H1 (cell line): Measurements from ENCODE around the gene GCK. TPM values are rescaled to one million over a fixed set of nuclear protein-coding genes. Genes with fewer than 3 reads are reported as not detected.

Experiments
- CTCF ChIA-PET: fragments of 300-600 bp; sonication (Branson Sonifier 250); formaldehyde crosslinking; loops from one replicate; lab custom pipeline; 2021; ENCODE audit not compliant: partially characterized antibody; lab: Charles Lee
- POLR2A ChIA-PET: fragments of 300-600 bp; sonication (Branson Sonifier 250); formaldehyde crosslinking; loops from one replicate; lab custom pipeline; 2021; ENCODE audit warnings: inconsistent platforms; ENCODE audit not compliant: partially characterized antibody; lab: Charles Lee
- DNase-seq, 2 experiments: peaks; one replicate each; pipeline versions ENCODE4 v3.0.0 to v3.0.0-alpha.2; 2010 to 2022; ENCODE audit warnings: low spot score in 2 of 2, low read depth in 1 of 2, mixed read lengths in 1 of 2
- FAIRE-seq: peaks from 2 replicates; lab custom pipeline; 2011; peaks lifted over from hg19 to GRCh38; lab: Jason Lieb, UNC
- H2AFZ ChIP-seq: 2 replicates; pipeline ENCODE4 v1.8.1; 2012; ENCODE audit warnings: low read length, inconsistent platforms
- H2AK5ac ChIP-seq: 2 replicates; pipeline ENCODE4 v1.6.1; 2013; ENCODE audit warnings: low read depth, low read length
- H2BK120ac ChIP-seq: replicated peaks from 2 replicates; pipeline ENCODE3; 2013; ENCODE audit warnings: low read depth, low read length, inconsistent platforms
- H2BK12ac ChIP-seq: 2 replicates; pipeline ENCODE4 v1.6.1; 2013; ENCODE audit warnings: low read depth, low read length
- H2BK15ac ChIP-seq: 2 replicates; pipeline ENCODE4 v1.6.1; 2013; ENCODE audit warnings: low read length
- H2BK20ac ChIP-seq: 2 replicates; pipeline ENCODE4 v1.6.1; 2013; ENCODE audit warnings: low read length
- H2BK5ac ChIP-seq: 2 replicates; pipeline ENCODE4 v1.6.1; 2013; ENCODE audit warnings: low read depth, low read length
- H3K14ac ChIP-seq: 2 replicates; pipeline ENCODE4 v1.6.1; 2013; ENCODE audit warnings: inconsistent platforms; ENCODE audit not compliant: insufficient read length
- H3K18ac ChIP-seq: 2 replicates; pipeline ENCODE4 v1.6.1; 2013; ENCODE audit warnings: low read length; ENCODE audit errors: extremely low read depth
- H3K23ac ChIP-seq: 2 replicates; pipeline ENCODE4 v1.6.1; 2013; ENCODE audit warnings: inconsistent platforms; ENCODE audit not compliant: insufficient read length
- H3K23me2 ChIP-seq: 2 replicates; pipeline ENCODE4 v1.6.1; 2013; ENCODE audit warnings: low read depth, low read length
- H3K27ac ChIP-seq: 2 replicates; pipeline ENCODE4 v1.6.1; 2011; ENCODE audit warnings: low read depth, low read length, inconsistent platforms
- H3K27me3 ChIP-seq, 4 experiments: replicated peaks in 1 of 4; 1 replicate in 1 of 4; 2 replicates in 3 of 4; pipeline versions ENCODE4 v1.6.1 to v1.8.1; 2011 to 2013; ENCODE audit warnings: low read length in 3 of 4, mild to moderate bottlenecking in 3 of 4, inconsistent platforms in 2 of 4, mixed read lengths in 2 of 4, moderate library complexity in 1 of 4; ENCODE audit not compliant: control insufficient read depth in 3 of 4, insufficient read depth in 3 of 4; ENCODE audit errors: extremely low read depth in 1 of 4
- H3K36me3 ChIP-seq, 4 experiments: 2 replicates each; pipeline versions ENCODE4 v1.6.1 to v1.8.1; 2011 to 2013; ENCODE audit warnings: mild to moderate bottlenecking in 4 of 4, low read length in 3 of 4, moderate library complexity in 2 of 4, control low read depth in 1 of 4, inconsistent platforms in 1 of 4; ENCODE audit not compliant: insufficient read depth in 4 of 4, control insufficient read depth in 2 of 4
- H3K4ac ChIP-seq: replicated peaks from 2 replicates; pipeline ENCODE3; 2013; ENCODE audit warnings: low read length, low read depth, mixed read lengths, inconsistent platforms; ENCODE audit not compliant: insufficient read length
- H3K4me1 ChIP-seq, 4 experiments: replicated peaks in 1 of 4; 1 replicate in 1 of 4; 2 replicates in 3 of 4; pipeline versions ENCODE4 v1.6.1 to v1.8.1; 2011 to 2013; ENCODE audit warnings: low read length in 3 of 4, inconsistent platforms in 2 of 4, mixed read lengths in 1 of 4; ENCODE audit not compliant: insufficient read depth in 4 of 4, control insufficient read depth in 3 of 4
- H3K4me2 ChIP-seq, 2 experiments: 2 replicates each; pipeline versions ENCODE4 v1.6.1 to v1.8.1; 2011 to 2013; ENCODE audit warnings: low read depth in 2 of 2, low read length in 2 of 2, control low read depth in 1 of 2, inconsistent platforms in 1 of 2, mild to moderate bottlenecking in 1 of 2; ENCODE audit not compliant: insufficient read depth in 1 of 2
- H3K4me3 ChIP-seq, 4 experiments: fragments of 200-600, 300-600 bp in 1 of 4; sonication (generic), shearing (Covaris generic), sonication (Bioruptor Twin) in 1 of 4; 2 replicates each; pipeline versions ENCODE4 v1.5.1 to v1.8.1; 2011 to 2016; ENCODE audit warnings: low read length in 4 of 4, low read depth in 3 of 4, control low read depth in 2 of 4, inconsistent platforms in 2 of 4, mild to moderate bottlenecking in 2 of 4, mixed read lengths in 1 of 4, moderate library complexity in 1 of 4; ENCODE audit not compliant: insufficient read depth in 2 of 4; ENCODE audit errors: extremely low read depth in 1 of 4
- H3K56ac ChIP-seq: replicated peaks from 2 replicates; pipeline ENCODE3; 2013; ENCODE audit warnings: low read depth, mild to moderate bottlenecking, mixed read lengths, low read length, inconsistent platforms; ENCODE audit not compliant: insufficient read length
- H3K79me1 ChIP-seq: 2 replicates; pipeline ENCODE4 v1.6.1; 2013; ENCODE audit warnings: low read depth, low read length, control low read depth
- H3K79me2 ChIP-seq, 2 experiments: 2 replicates each; pipeline versions ENCODE4 v1.6.1 to v1.8.1; 2012 to 2013; ENCODE audit warnings: low read length in 2 of 2, mild to moderate bottlenecking in 2 of 2, inconsistent platforms in 1 of 2; ENCODE audit not compliant: insufficient read depth in 2 of 2, control insufficient read depth in 1 of 2
- H3K9ac ChIP-seq, 4 experiments: replicated peaks in 1 of 4; 1 replicate in 1 of 4; 2 replicates in 3 of 4; pipeline versions ENCODE4 v1.6.1 to v1.8.1; 2011 to 2013; ENCODE audit warnings: low read depth in 3 of 4, low read length in 3 of 4, control low read depth in 2 of 4, mild to moderate bottlenecking in 2 of 4, moderate library complexity in 2 of 4, inconsistent platforms in 1 of 4; ENCODE audit errors: extremely low read depth in 1 of 4
- H3K9me3 ChIP-seq, 2 experiments: 2 replicates each; pipeline versions ENCODE4 v1.6.1 to v1.8.1; 2012 to 2013; ENCODE audit warnings: mild to moderate bottlenecking in 2 of 2, moderate library complexity in 2 of 2, control low read depth in 1 of 2, inconsistent platforms in 1 of 2, low read depth in 1 of 2, low read length in 1 of 2, mixed read lengths in 1 of 2; ENCODE audit not compliant: insufficient read depth in 2 of 2
- H4K20me1 ChIP-seq, 2 experiments: replicated peaks in 1 of 2; 2 replicates each; pipeline versions ENCODE3 to v1.8.1; 2011 to 2013; ENCODE audit warnings: inconsistent platforms in 2 of 2, low read length in 2 of 2, mild to moderate bottlenecking in 1 of 2; ENCODE audit not compliant: insufficient read depth in 2 of 2, control insufficient read depth in 1 of 2
- H4K5ac ChIP-seq: 2 replicates; pipeline ENCODE4 v1.6.1; 2013; ENCODE audit warnings: low read length, low read depth, mixed read lengths, inconsistent platforms; ENCODE audit not compliant: insufficient read length
- H4K8ac ChIP-seq: 2 replicates; pipeline ENCODE4 v1.8.0; 2013; ENCODE audit warnings: mild to moderate bottlenecking, moderate library complexity, low read length, inconsistent platforms; ENCODE audit not compliant: insufficient read depth; ENCODE audit errors: extremely low read depth
- H4K91ac ChIP-seq: replicated peaks from 2 replicates; pipeline ENCODE3; 2013; ENCODE audit warnings: low read length, mixed read lengths, inconsistent platforms; ENCODE audit not compliant: insufficient read length
- BRCA1 ChIP-seq: IDR thresholded peaks from 2 replicates; pipeline ENCODE4 v1.6.1; 2012; ENCODE audit warnings: low read depth, low read length, improper control_type of control experiment
- CBX8 ChIP-seq: fragments of 300-800, 300-1000 bp; sonication (generic); IDR thresholded peaks from 2 replicates; pipeline ENCODE4 v1.7.1; 2016; ENCODE audit warnings: low read depth, low read length, borderline replicate concordance
- CREB1 ChIP-seq: IDR thresholded peaks from 2 replicates; pipeline ENCODE4 v1.6.1; 2012; ENCODE audit warnings: inconsistent platforms
- E2F6 ChIP-seq: IDR thresholded peaks from 2 replicates; pipeline ENCODE4 v1.6.1; 2012; ENCODE audit warnings: inconsistent platforms
- SUZ12 ChIP-seq: fragments of 200-600 bp; sonication (generic); IDR thresholded peaks from 2 replicates; pipeline ENCODE4 v1.6.1; 2012; ENCODE audit warnings: mild to moderate bottlenecking, inconsistent platforms, low read length, moderate library complexity, mixed read lengths
- WGBS, 2 experiments: shearing (Covaris generic) in 1 of 2; methylation state at CpG; one replicate each; pipeline versions ENCODE4 v1.1.6 to v1.1.7; 2013 to 2015; ENCODE audit warnings: low lambda C conversion rate in 2 of 2, mixed read lengths in 2 of 2, inconsistent platforms in 1 of 2, low coverage in 1 of 2, missing lambda C conversion rate in 1 of 2; ENCODE audit not compliant: insufficient replicate concordance in 2 of 2, insufficient coverage in 1 of 2, insufficient read length in 1 of 2; ENCODE audit errors: extremely low coverage in 1 of 2, missing lambda C conversion rate in 1 of 2; 5-methylcytosine and 5-hydroxymethylcytosine counted together
- polyA plus RNA-seq, 7 experiments: library from polyadenylated mRNA; depleted of rRNA in 3 of 7; stranded (reverse) in 5 of 7; unstranded in 2 of 7; fragments of >200 nt in 5 of 7; fragments of 200-250 nt in 2 of 7; gene quantifications; 1 replicate in 5 of 7; 2 replicates in 1 of 7; 4 replicates in 1 of 7; pipeline versions ENCODE4 v1.2.1 to v1.2.3, GENCODE V29; 2011 to 2013; ENCODE audit warnings: missing spikeins in 2 of 7, mixed read lengths in 2 of 7
- total RNA-seq: library from RNA; stranded (reverse); fragmentation: NEBNext Ultra II Directional; extraction: Animal tissue kit (Norgen Biotek cat#: 25700); gene quantifications from 2 replicates; pipeline ENCODE4 v1.2.1, GENCODE V29; 2021
- TF ChIP-seq, protein P1 (sequence below): IDR thresholded peaks from 2 replicates; pipeline ENCODE4 v1.6.1; 2012; ENCODE audit warnings: inconsistent platforms
- TF ChIP-seq, protein P2 (sequence below): IDR thresholded peaks from 2 replicates; pipeline ENCODE4 v1.6.1; 2011; ENCODE audit warnings: low read length, improper control_type of control experiment

GCK gene
- total and polyA plus RNA-seq, 2 of the 8 experiments (the other 6 are each of a cell fraction or from before 2014, with no cell fraction given): 2.4 to 4.9 TPM

- peak overlapping the region; percentile 12 to 68 (median 33); a peak in 7 of 8 replicates for H3K4me3 ChIP-seq
- H2BK5ac ChIP-seq: peak overlapping the region; percentile 76; the same call in 1 of the 2 replicates
- H3K79me1 ChIP-seq: no peaks in the 10 kb centered on the region
- H3K9ac ChIP-seq: no peak overlapping the region
- peaks cover 0 to 20% (median 8%) of the 10 kb centered on the region in 4 experiments; a peak in 4 of 7 replicates for H3K4me1 ChIP-seq
- no peak overlapping the region for H2BK120ac ChIP-seq
- H4K5ac ChIP-seq: peak overlapping the region; percentile 57
- H2AK5ac ChIP-seq: no peak overlapping the region
- H3K4ac ChIP-seq: peak overlapping the region; percentile 88
- H2BK12ac ChIP-seq: peak overlapping the region; percentile 53; the same call in 1 of the 2 replicates
- FAIRE-seq (no peak), DNase-seq (peak; percentile 76 to 92)
- H3K23ac ChIP-seq: no peak overlapping the region
- H3K27me3 ChIP-seq: peaks cover 13 to 27% (median 22%) of the 10 kb centered on the region in 4 experiments
- no peak overlapping the region for H3K56ac ChIP-seq
- H2BK20ac ChIP-seq: 0 out of 2 replicates have a peak overlapping the region, but pooled peaks have one; percentile 21
- H3K4me2 ChIP-seq: peak overlapping the region; percentile 67 to 89
- peak overlapping the region; percentile 92 for H4K91ac ChIP-seq
- no peaks in the 10 kb centered on the region for H3K9me3 ChIP-seq
- H4K8ac ChIP-seq: peak overlapping the region; percentile 87
- TF ChIP-seq E2F6 (peak; percentile 71), BRCA1 (no peak), CBX8 (no peak), CREB1 (no peak; the same call in 1 of the 2 replicates), SUZ12 (no peak)
- TF ChIP-seq, protein P1, sequence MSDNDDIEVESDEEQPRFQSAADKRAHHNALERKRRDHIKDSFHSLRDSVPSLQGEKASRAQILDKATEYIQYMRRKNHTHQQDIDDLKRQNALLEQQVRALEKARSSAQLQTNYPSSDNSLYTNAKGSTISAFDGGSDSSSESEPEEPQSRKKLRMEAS: peak; percentile 85
- TF ChIP-seq, protein P2, sequence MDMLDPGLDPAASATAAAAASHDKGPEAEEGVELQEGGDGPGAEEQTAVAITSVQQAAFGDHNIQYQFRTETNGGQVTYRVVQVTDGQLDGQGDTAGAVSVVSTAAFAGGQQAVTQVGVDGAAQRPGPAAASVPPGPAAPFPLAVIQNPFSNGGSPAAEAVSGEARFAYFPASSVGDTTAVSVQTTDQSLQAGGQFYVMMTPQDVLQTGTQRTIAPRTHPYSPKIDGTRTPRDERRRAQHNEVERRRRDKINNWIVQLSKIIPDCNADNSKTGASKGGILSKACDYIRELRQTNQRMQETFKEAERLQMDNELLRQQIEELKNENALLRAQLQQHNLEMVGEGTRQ: no peak
- TF ChIP-seq, all 59 proteins: peak for 2
- no peaks in the 10 kb centered on the region for H4K20me1 ChIP-seq
- WGBS, 2 experiments: 51% methylated on average over 30 of the region's 65 CpGs; no CpG with 5 or more reads in 1 of the 2 experiments
- H3K14ac ChIP-seq: peak overlapping the region; percentile 96
- no peak overlapping the region for H3K27ac ChIP-seq
- peak overlapping the region; percentile 92; the same call in 1 of the 2 replicates for H2AFZ ChIP-seq
- POLR2A ChIA-PET: interaction anchor here (0.9 to 1.8 kb wide), 6 partner anchors 11 to 57 kb away, joined by 3 to 10 read pairs (median 6); partner anchors contain the start of gene POLD2
- CTCF ChIA-PET: interaction anchor here (0.5 to 3.1 kb wide), 11 partner anchors 12 to 132 kb away, joined by 3 to 21 read pairs (median 4); no protein-coding TSS in a partner anchor
- H3K36me3 ChIP-seq: no peaks in the 10 kb centered on the region
- peaks cover 8% of the 10 kb centered on the region; the same call in 1 of the 2 replicates for H3K23me2 ChIP-seq
- H3K18ac ChIP-seq: peak overlapping the region; percentile 90
- H3K79me2 ChIP-seq: no peaks in the 10 kb centered on the region
- H2BK15ac ChIP-seq: no peak overlapping the region
Measured at GRCh38 chr7:44145969-44146911, 43.0 kb downstream of the GCK start.
